Activated CD4-positive, CD25-positive, alpha-beta regulatory T cell treated with anti-CD3 and anti-CD28 coated beads, Interleukin-2, amount 50 U/mL, for 24 hours (primary cell): ENCODE results near the gene CDK14.

Experiments used
- ATAC-seq, 2 donors: fragments of 150-1000 bp; cut with Tn5 transposase; one replicate each; pipeline ENCODE4 v1.10.0; 2021; ENCODE audit warnings: mild to moderate bottlenecking in 1 of 2, moderate library complexity in 1 of 2

Gene CDK14

DNA sequence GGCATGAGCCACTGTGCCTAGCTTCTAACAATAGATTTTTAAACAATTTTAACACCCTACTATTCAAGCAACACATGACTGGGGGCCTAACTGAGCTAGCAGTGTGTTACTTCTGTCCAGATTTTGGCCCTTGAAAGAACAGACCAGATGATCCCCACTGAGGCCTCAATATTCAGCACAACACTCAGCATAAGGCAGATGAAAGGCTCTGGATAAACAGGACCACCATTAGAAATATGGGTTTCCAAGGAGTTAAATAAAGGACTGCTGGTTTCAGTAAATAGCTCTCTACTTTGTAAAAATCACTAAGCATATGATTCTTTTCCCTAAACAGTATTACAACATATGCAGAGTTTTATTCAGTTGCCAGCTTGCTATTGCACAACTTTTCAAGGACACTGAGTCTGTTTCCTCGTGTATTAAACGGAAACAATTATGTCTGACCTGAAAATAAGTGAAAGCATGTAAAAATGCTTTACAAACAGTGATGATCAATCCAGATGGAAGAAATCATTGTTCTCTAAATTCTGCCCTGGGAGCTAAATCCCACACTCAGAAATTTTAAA lies 644.3 kb downstream of the CDK14 start:
- ATAC-seq, result no peak

DNA sequence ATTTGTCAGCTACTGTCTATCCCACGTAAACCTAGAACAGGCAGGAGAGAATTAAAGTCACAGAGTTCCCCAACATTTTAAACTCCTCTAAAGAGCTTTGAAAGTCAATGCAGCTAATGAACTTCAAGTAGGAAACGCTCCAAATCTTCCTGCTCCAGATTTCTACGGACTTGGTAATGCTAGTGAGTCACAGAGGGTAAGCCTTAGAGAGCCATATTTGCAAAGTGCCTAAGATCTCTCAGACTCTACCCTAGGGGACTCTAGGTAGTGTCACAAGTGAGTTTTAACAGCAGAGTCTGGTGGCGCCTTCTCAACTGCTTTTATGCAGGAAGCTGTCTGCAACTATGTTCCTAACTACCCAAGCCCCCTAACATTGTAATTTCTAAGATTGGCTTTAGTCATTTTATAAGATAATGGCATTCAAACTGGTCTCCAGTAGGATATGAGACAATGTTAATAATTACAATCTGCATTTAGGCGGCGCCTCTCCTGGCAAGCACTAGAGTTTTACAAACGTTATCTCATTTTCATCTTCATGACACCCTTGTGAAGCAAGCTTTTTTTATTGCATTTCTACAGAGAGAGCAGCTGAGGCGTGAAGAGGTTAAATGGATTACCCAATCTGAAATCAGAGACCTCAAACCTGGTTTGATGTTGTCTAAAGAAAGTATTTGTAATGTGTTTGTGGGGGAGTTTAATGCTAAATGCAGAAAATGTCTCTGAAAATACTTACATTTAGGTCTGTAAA lies 646.1 kb downstream of the CDK14 start:
- ATAC-seq, result no peak

DNA sequence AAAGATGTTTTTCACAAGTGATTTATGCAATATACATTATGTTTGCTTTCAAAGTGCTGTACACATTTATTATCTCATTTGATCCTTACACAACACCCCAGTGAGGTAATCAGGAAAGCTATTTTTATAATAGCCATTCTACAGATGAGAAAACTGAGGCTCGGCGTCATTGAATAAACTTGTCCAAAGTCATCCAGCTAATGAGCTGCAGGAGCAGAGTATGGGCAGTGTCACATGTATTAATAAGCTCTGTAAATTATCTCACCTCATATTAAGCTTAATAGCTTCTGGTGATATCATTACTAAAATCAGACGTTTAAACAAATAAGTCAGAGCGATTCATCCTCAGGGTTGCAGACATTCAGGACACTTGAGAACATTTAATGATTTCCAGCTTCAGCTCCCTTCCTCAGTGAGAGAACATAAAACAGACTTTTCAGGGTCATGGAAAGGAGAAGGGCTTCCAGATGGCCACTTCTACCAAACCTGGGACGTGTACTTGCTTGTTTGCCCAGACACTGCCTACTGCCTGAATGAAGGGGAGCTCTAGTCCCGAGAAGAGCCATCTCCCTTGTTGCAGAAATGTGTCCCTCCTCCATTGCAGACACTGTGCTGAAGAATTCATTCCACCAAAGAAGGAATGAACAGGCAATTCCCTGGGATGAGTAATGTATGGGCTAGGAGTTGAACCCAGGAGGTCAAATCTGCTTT lies 647.6 kb downstream of the CDK14 start:
- ATAC-seq, result no peak

DNA sequence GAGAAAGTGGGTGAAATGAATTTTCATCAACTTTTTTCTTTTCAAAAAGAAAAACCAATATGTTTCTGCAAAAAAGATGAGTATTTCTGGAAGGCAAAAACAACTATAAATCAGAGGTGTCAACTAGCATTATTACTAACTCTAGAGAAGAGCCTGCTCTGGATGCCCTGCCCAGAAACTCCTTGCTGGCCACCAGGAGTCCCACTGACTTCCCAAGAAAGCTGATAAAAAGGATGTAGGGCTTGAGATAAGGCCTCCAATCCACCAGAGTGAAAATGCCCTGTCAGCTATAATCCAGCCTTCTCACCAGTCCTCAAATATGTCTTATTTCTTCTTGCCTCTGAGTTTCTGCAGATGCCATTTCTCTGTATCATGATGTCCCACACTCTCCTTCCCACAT lies 651.4 kb downstream of the CDK14 start:
- no peak for ATAC-seq

DNA sequence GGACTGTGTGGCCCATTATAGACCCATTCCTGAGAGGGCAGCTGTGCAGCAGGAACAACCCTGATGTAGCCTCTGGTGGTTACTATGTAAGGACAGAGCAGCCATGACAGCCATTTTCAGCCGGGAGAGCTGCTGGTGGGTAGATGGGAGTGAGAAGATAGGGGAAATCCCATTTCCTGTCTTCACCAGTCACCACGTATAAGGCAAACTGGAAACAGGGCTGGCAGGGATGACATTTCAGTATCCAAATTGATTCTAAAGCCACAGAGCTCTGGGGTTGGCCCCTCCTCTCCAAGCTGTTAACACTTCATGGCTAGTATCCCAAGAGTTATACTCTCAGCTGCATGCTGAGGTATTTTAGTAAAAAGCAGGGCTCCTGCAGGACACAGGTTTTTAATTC lies 652.9 kb downstream of the CDK14 start:
- no peak for ATAC-seq

DNA sequence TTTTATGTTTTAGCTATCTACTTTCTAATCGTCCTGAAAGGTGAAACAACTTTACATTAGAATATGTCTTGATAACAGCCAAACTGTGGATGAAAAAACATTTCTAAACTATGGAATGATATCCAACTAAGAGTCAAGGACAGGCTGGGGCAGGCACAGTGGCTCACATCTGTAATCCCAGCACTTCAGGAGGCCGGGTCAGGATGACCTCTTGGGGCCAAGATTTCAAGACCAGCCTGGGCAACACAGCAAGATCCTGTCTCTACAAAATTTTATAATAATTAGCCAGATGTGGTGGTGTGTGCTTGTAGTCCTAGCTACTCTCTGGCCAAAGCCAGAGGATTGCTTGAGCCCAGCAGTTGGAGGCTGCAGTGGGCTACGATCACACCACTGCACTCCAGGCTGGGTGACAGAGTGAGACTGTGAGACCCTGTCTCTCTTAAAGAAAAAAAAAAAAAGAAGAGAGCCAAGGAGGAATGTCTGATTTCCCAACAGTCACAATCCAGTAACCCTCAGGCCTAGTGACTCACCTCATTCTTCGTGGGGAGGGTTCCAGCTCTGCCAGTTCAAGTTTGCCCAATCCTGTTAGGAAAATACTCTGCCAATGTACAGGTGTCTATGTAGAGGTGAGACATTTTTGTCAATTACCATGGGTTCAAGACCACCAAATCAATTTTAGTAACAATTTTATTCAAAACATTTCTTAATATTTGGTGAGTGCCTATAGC lies 653.5 kb downstream of the CDK14 start:
- ATAC-seq, result no peak

DNA sequence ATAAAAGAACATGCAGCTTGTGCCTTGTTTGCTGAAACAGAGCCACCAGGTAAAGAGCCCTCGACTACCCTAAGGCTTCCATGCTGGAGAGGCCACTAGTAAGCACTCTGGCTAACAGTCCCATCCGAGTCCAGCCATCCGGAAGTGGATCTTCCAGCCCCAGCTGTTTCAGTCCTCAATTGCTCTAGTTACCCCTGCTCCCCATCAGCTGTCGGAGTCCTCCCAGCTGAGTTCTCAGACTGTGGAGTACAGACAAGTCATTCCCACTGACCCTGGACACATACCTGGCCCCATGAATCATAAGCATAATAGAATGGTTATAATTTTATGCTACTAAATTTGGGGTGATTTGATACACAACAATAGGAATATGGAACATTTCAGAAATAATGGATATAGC lies 654.6 kb downstream of the CDK14 start:
- ATAC-seq, result no peak

DNA sequence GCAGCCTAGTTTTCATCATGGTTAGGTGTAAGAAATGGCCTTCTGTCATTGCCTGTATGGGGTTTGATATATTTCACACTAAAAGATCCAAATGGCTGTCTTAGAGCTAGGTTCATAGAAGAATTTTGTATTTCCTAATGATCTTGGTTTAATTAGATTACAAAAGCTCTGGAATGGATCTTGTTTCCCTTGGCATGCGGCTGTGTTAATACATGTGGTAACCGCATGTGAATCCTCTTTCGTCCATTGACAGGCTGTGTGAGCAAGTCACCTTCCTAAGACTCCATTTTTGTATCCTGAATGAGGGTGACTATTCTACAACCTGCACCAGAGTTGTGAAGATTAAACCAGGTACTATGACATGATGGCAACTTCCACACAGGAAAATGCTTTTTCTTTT lies 655.8 kb downstream of the CDK14 start:
- ATAC-seq, result no peak
